Brain microvascular endothelial cell (primary cell): ENCODE data around the gene TMEM52.
"Not testable (repeated sequence)": the region's sequence is repeated elsewhere in the genome, so short reads cannot be mapped to it uniquely, and the experiment has no call there.

ENCODE experiments used
- DNase-seq: peaks from one replicate; pipeline ENCODE4 v3.0.0-alpha.2; 2020
- H3K27ac ChIP-seq: fragments of 250-450 bp; sonication (Bioruptor Pico); 2 replicates; pipeline ENCODE4 v1.5.1; 2020; ENCODE audit warnings: mild to moderate bottlenecking, moderate library complexity
- H3K27me3 ChIP-seq: fragments of 250-450 bp; sonication (Bioruptor Pico); replicated peaks from 2 replicates; pipeline ENCODE4 v1.5.1; 2020; ENCODE audit warnings: mild to moderate bottlenecking
- H3K36me3 ChIP-seq: fragments of 250-450 bp; sonication (Bioruptor Pico); replicated peaks from 2 replicates; pipeline ENCODE4 v1.5.1; 2020; ENCODE audit warnings: mild to moderate bottlenecking
- H3K4me3 ChIP-seq: 2 replicates; pipeline ENCODE4 v1.5.1; 2011; ENCODE audit warnings: low read depth, mild to moderate bottlenecking, control low read depth, low read length, moderate library complexity
- CTCF ChIP-seq: IDR thresholded peaks from 2 replicates; pipeline ENCODE4 v1.5.1; 2011; ENCODE audit warnings: low read depth, mild to moderate bottlenecking, moderate library complexity, low read length, control low read depth, inconsistent platforms; ENCODE audit errors: missing control alignments
- in situ Hi-C: cut with HindIII; loops from 2 replicates; pipeline ENCODE4 v1.10.0; 2017; ENCODE audit warnings: low sequenced_read_pairs, low pct_ligation_motif_present

TMEM52 gene

GRCh38 chr1:1889090-1889750 is 29.9 kb downstream of the TMEM52 start:
- in situ Hi-C loops = loop anchor here (10.0 kb wide), 1 partner anchor 64 kb away; no protein-coding TSS in a partner anchor
- no peak for DNase-seq
- peak overlapping the region; percentile 73 for H3K27ac ChIP-seq

GRCh38 chr1:1883890-1884289 is 35.2 kb downstream of the TMEM52 start:
- in situ Hi-C loops = loop anchor here (10.0 kb wide), 1 partner anchor 59 kb away; no protein-coding TSS in a partner anchor
- H3K4me3 ChIP-seq, H3K27ac ChIP-seq, H3K27me3 ChIP-seq, H3K36me3 ChIP-seq, DNase-seq: not testable (repeated sequence)

More at GRCh38 chr1:1889090-1889750, 29.9 kb downstream of the TMEM52 start:
- peak overlapping the region; percentile 79 for H3K4me3 ChIP-seq
- TF ChIP-seq CTCF = no peak
- H3K36me3 ChIP-seq = peaks cover 3% of the 10 kb centered on the region
- H3K27me3 ChIP-seq = no peaks in the 10 kb centered on the region

- H3K4me3 ChIP-seq = no peak overlapping the region
- in situ Hi-C loops = loop anchor here (10.0 kb wide), 1 partner anchor 58 kb away; no protein-coding TSS in a partner anchor
- H3K36me3 ChIP-seq = peaks cover 10% of the 10 kb centered on the region
- H3K27me3 ChIP-seq = no peaks in the 10 kb centered on the region
- H3K27ac ChIP-seq = peak overlapping the region; percentile 8
- TF ChIP-seq CTCF = no peak
- no peak for DNase-seq
Measured at GRCh38 chr1:1883092-1883873, 35.8 kb downstream of the TMEM52 start.

GRCh38 chr1:1881727-1882126 is 37.4 kb downstream of the TMEM52 start:
- TF ChIP-seq CTCF = no peak
- DNase-seq = no peak
- Histone ChIP-seq H3K27me3 (no peaks in the 10 kb centered on the region), H3K4me3 (no peak overlapping the region), H3K36me3 (peaks cover 17% of the 10 kb centered on the region), H3K27ac (no peak overlapping the region)
- in situ Hi-C loops = loop anchor here (10.0 kb wide), 1 partner anchor 57 kb away; no protein-coding TSS in a partner anchor

- no peak for TF ChIP-seq CTCF
- H3K4me3 ChIP-seq = no peak overlapping the region
- in situ Hi-C loops = loop anchor here (10.0 kb wide), 1 partner anchor 56 kb away; no protein-coding TSS in a partner anchor
- no peak overlapping the region for H3K27ac ChIP-seq
- peaks cover 24% of the 10 kb centered on the region for H3K36me3 ChIP-seq
- no peaks in the 10 kb centered on the region for H3K27me3 ChIP-seq
- no peak for DNase-seq
Measured at GRCh38 chr1:1880617-1881312, 38.3 kb downstream of the TMEM52 start.

GRCh38 chr1:1879942-1880341 is 39.1 kb downstream of the TMEM52 start:
- Histone ChIP-seq H3K36me3 (peaks cover 29% of the 10 kb centered on the region), H3K4me3 (no peak overlapping the region), H3K27me3 (no peaks in the 10 kb centered on the region), H3K27ac (no peak overlapping the region)
- DNase-seq = no peak
- in situ Hi-C loops = loop anchor here (10.0 kb wide), 1 partner anchor 55 kb away; no protein-coding TSS in a partner anchor
- no peak for TF ChIP-seq CTCF
